ENCODE data around the gene PRKAB1.

The PRKAB1 gene

DNA sequence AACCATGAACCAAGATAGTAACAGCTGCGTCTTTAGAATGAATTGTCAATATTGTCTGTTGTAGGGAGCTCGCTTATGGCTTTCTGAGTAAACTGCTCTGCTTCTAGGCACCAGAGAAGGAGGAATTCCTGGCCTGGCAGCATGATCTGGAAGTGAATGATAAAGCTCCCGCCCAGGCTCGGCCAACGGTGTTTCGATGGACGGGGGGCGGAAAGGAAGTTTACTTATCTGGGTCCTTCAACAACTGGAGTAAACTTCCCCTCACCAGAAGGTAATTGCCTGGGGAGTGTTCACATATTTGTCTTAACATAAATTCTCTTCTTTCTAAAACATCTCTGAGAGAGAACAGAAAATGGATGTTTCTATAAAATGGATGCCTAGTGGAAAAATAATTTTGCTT, 4.3 kb downstream of the PRKAB1 start:
- peak overlapping the region; percentile 94 for H3K27ac Mint-ChIP-seq
- no peak for ATAC-seq
- H3K36me3 Mint-ChIP-seq = peaks cover 76% of the 10 kb centered on the region
- H3K4me1 Mint-ChIP-seq = peaks cover 68% of the 10 kb centered on the region
- no peaks in the 10 kb centered on the region for H3K9me3 Mint-ChIP-seq
- H3K27me3 Mint-ChIP-seq = no peaks in the 10 kb centered on the region
- no peak overlapping the region for H3K4me3 Mint-ChIP-seq

DNA sequence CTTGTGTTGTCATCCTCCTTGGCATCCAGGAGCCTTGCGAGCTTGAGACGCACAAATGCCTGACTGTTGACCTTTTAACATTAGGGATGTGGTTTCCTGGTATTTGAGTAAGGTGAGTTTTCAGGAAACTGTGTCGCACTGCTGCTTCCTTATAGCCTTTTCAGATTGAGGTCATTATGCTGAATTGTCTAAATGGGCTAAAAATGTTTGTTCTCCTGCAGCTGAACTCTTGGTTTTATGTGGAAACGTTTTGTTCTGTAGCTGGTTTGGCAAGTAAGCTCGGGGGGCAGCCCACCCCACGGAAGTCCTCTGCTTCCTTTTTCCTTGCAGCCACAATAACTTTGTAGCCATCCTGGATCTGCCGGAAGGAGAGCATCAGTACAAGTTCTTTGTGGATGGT, 5.7 kb downstream of the PRKAB1 start:
- Mint-ChIP-seq H3K36me3 (peaks cover 82% of the 10 kb centered on the region), H3K27ac (peak overlapping the region; percentile 94), H3K4me3 (peak overlapping the region; percentile 48), H3K27me3 (no peaks in the 10 kb centered on the region), H3K4me1 (peaks cover 66% of the 10 kb centered on the region), H3K9me3 (no peaks in the 10 kb centered on the region)
- ATAC-seq = peak; percentile 84

DNA sequence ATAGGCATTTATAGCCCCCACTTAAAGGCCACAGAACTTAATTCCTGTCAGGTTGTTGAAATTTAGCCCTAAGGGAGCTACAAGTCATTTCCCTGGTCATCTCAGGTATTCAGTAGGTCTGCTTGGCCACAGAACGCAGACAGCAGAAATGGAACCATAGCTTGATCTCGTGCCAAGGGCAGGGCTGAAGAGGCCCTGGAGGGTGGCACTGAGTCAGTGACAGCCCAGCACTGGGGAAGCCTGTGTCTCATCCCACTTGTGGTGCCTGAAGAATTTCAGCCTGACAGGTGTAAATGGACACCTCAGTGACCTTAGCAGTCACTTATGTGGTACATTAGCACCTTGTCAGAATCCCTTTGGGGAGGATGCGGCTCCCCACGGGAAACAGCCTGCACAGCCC, 6.6 kb downstream of the PRKAB1 start:
- peak overlapping the region; percentile 94 for H3K27ac Mint-ChIP-seq
- no peak for ATAC-seq
- H3K4me3 Mint-ChIP-seq = no peak overlapping the region

DNA sequence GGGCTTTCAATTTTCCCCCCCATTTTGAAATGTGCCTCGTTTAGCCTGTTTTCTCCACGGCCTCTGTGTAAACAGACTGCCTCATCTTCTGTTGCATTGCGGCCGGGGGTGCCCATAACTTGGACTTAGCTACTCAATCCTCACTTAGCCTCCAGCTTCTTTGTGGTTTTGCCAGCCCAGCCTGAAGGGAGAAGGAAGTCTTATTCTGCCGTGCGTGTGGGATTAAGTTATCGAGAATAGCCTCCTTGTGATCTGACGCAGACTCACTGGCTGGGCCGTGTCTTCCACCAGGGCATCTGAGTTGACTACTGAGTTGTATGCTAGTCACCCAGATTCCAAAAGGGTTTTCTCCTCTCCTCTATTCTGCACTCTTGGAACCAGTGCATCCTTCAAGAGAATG, 8.1 kb downstream of the PRKAB1 start:
- Mint-ChIP-seq H3K36me3 (peaks cover 89% of the 10 kb centered on the region), H3K4me3 (no peak overlapping the region), H3K27me3 (no peaks in the 10 kb centered on the region), H3K4me1 (peaks cover 52% of the 10 kb centered on the region), H3K9me3 (no peaks in the 10 kb centered on the region), H3K27ac (peak overlapping the region; percentile 67)
- ATAC-seq = no peak

More for the DNA sequence above, 6.6 kb downstream of the PRKAB1 start:
- peaks cover 66% of the 10 kb centered on the region for H3K4me1 Mint-ChIP-seq
- no peaks in the 10 kb centered on the region for H3K27me3 Mint-ChIP-seq
- H3K36me3 Mint-ChIP-seq = peaks cover 89% of the 10 kb centered on the region
- no peaks in the 10 kb centered on the region for H3K9me3 Mint-ChIP-seq

DNA sequence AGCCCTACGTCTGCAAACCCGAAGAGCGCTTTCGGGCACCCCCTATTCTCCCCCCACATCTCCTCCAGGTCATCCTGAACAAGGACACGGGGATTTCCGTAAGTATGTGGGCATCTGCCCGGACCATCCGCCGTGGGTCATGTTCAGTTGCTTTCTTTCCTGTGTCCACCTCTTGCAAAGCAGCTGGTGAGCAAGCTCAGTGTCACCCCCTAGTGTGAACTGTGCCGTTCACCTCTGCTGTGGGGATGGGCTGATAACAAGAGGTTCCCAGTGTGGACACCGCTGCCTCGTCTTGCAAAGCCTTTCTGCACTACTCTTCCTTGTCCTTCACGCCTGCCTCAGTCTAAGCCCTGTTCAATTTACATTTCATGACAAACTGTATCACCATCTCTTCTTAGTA, 8.6 kb downstream of the PRKAB1 start:
- Mint-ChIP-seq H3K27me3 (no peaks in the 10 kb centered on the region), H3K27ac (peak overlapping the region; percentile 20), H3K4me3 (no peak overlapping the region), H3K9me3 (no peaks in the 10 kb centered on the region), H3K36me3 (peaks cover 84% of the 10 kb centered on the region), H3K4me1 (peaks cover 50% of the 10 kb centered on the region)
- ATAC-seq = no peak

DNA sequence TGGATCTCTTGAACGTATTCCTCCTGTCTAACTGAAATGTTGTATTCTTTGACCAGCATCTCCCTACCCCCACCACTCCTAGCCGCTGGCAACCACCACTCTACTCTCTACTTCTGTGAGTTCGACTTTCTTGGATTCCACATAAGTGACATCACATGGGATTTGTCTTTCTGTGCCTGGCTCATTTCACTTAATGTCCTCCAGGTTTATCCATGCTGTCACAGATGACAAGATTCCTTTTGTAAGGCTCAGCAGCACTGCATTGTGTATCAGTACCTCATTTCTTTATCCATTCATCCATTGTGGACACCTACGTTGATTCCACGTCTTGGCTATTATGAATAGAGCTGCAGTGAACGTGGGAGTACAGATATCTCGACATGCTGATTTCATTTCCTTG, 10.5 kb downstream of the PRKAB1 start:
- ATAC-seq = no peak
- Mint-ChIP-seq H3K9me3 (no peaks in the 10 kb centered on the region), H3K4me3 (no peak overlapping the region), H3K36me3 (peaks cover 65% of the 10 kb centered on the region), H3K4me1 (peaks cover 51% of the 10 kb centered on the region), H3K27me3 (no peaks in the 10 kb centered on the region), H3K27ac (peak overlapping the region; percentile 93)

DNA sequence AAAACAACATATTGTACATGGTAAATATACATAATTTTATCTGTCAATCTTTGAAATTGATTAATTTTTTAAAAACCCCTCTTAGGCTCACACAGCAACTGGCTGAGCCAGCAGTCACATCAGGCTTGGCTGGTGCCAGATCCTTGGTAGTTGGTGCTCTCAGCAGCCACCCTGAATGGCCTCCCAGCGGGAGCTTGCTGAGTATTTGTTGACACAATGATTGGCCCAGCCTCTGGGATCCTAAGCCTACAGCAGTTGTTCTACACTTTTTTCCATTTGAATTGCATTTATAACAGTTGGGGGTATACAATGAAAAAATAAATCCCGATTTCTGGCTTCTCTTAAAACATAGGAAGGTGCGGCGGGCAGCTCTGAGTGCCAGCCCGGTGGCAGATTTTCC, 11.1 kb downstream of the PRKAB1 start:
- Mint-ChIP-seq H3K4me3 (no peak overlapping the region), H3K36me3 (peaks cover 64% of the 10 kb centered on the region), H3K4me1 (peaks cover 50% of the 10 kb centered on the region), H3K27me3 (no peaks in the 10 kb centered on the region), H3K9me3 (no peaks in the 10 kb centered on the region), H3K27ac (peak overlapping the region; percentile 93)
- ATAC-seq = no peak

DNA sequence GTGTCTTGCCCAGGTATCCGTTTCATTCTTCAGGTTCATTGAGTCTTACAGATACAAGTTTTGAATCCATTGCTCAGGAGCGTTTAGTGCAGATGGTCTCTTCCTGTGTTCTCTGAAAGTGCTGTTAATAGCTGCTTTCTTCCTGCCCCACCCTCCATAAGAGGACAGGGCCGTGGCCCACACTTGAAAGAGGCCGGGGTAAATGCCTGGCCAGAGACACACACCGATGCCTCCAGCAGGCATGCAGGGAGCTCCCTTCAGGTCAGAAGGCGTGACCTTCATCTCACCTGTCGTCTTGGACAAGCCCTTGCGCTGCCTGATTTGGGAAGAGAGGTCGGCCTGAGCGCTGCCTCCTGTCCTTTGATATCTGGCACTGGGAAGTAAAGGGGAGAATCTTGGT, 11.6 kb downstream of the PRKAB1 start:
- Mint-ChIP-seq H3K27ac (peak overlapping the region; percentile 93), H3K27me3 (no peaks in the 10 kb centered on the region), H3K4me1 (peaks cover 48% of the 10 kb centered on the region), H3K36me3 (peaks cover 61% of the 10 kb centered on the region), H3K9me3 (no peaks in the 10 kb centered on the region), H3K4me3 (no peak overlapping the region)
- ATAC-seq = no peak

DNA sequence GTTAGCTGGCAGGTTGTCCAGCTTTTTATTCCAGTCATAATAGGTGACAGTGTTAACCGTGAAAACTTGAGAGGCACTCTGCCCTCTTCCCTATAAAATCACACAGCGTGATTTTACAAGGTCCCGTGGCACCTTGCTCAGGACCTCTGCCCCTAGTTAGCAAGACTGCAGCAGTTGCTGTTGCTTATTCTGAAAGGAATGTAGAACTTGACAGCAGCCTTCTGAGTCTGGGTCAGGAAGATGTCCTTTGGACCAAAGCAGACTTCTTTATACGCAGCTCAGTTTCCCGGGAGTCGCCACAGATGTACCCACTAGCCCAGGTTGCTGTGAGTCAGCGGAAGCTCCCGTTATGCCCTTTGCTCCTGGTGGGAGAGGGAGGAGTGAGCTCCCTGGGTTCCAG, 13.2 kb downstream of the PRKAB1 start:
- H3K9me3 Mint-ChIP-seq = no peaks in the 10 kb centered on the region
- H3K4me3 Mint-ChIP-seq = no peak overlapping the region
- H3K36me3 Mint-ChIP-seq = peaks cover 47% of the 10 kb centered on the region
- H3K27ac Mint-ChIP-seq = peak overlapping the region; percentile 93
- ATAC-seq = no peak
- H3K4me1 Mint-ChIP-seq = peaks cover 46% of the 10 kb centered on the region
- H3K27me3 Mint-ChIP-seq = no peaks in the 10 kb centered on the region

DNA sequence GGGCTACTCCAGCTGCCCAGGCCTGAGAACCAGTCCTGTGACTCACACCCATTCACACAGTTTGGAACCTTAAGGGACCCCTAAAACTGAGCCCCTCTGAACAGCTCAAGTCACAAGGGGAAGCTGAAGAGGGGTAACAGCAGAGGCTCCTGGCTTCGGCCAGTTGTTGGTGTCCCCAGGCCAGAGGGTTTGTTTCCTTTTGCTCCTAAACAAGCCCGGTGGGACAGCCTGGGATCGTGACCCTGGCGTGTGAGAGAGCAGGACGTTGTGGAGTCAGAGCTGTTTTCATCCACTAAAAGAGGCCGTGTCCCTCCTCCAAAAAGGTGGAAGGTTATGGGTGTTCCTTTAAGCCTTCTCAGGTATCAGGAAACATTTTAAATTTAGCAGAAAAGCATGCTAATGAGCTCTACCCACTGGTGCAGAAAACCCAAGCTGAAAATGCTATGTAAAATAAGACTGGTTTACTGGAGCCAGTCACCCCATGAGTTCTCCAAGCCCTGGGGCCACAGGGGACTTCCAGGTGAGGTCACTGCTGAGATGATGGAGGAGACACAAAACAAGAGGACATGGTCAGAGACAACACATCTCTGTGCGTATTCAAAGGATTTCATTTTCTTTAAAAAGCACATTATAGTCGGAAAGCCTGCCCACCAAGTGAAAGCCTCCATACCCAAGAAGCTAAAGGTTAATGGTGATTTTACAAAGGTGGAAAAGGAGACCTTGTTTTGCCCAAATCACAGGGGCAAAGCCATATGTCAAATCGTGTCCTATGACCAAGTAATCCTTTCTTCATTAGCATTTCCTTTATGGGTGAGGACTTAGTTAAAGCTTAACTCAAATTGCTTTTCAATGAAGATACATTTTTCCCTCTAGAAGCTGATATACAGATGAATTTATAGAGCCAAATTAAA, 14.1 kb downstream of the PRKAB1 start:
- peaks cover 46% of the 10 kb centered on the region for H3K36me3 Mint-ChIP-seq
- H3K9me3 Mint-ChIP-seq = peaks cover 3% of the 10 kb centered on the region
- peak overlapping the region; percentile 93 for H3K27ac Mint-ChIP-seq
- peak; percentile 89 for ATAC-seq
- peaks cover 49% of the 10 kb centered on the region for H3K4me1 Mint-ChIP-seq
- H3K4me3 Mint-ChIP-seq = peak overlapping the region; percentile 73
- no peaks in the 10 kb centered on the region for H3K27me3 Mint-ChIP-seq

DNA sequence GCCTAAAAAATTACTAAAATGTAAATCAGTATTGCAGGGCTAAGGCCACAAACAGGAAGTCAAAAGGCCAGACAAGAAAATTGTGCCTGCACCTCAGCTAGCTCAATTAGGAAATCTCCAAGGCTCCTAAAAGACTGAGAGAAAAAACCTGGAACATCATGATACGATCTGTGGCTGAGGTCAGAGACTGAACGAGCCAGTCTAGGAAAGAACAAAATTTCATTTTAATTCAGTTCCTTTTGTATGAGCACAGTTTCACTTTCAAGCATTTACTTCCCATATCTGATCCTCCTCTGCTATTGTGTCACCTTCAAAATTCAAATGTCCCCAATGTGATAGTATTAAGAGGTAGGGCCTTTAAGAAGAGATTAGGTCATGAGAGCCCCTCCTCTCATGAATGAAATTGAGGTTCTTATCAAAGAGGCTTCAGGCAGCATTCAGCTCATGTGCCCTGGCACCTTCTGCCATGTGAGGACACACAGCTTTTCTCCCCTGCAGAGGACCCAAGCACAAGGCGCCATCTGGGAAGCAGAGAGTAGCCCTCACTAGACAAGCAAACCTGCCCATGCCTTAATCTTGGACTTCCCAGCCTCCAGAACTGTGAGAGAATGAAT, 14.8 kb downstream of the PRKAB1 start:
- peak; percentile 83 for ATAC-seq
- peaks cover 3% of the 10 kb centered on the region for H3K9me3 Mint-ChIP-seq
- peak overlapping the region; percentile 73 for H3K4me3 Mint-ChIP-seq
- peaks cover 49% of the 10 kb centered on the region for H3K36me3 Mint-ChIP-seq
- H3K27ac Mint-ChIP-seq = peak overlapping the region; percentile 93
- H3K27me3 Mint-ChIP-seq = no peaks in the 10 kb centered on the region
- H3K4me1 Mint-ChIP-seq = peaks cover 55% of the 10 kb centered on the region

DNA sequence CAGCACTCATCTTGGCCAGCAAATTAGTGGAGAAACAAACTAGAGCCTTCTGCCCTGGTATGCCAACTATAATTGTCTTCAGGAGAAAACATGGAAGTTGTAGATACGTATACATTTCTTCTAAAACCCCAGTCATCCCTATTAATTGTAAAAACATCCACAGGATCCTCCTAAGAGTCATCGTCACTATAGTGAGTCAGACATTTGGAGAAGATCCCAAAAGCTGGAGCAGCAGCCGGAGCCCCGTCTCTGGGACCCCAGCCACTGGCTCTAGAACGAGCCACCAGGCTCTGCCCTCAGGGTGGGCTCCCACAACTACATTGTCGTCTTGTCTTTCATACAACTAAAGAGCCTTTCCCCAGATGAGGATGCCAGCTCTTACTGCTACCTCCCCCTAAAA, 15.5 kb downstream of the PRKAB1 start:
- Mint-ChIP-seq H3K36me3 (peaks cover 46% of the 10 kb centered on the region), H3K9me3 (peaks cover 3% of the 10 kb centered on the region), H3K27ac (peak overlapping the region; percentile 93), H3K4me1 (peaks cover 59% of the 10 kb centered on the region), H3K27me3 (no peaks in the 10 kb centered on the region), H3K4me3 (no peak overlapping the region)
- ATAC-seq = no peak

DNA sequence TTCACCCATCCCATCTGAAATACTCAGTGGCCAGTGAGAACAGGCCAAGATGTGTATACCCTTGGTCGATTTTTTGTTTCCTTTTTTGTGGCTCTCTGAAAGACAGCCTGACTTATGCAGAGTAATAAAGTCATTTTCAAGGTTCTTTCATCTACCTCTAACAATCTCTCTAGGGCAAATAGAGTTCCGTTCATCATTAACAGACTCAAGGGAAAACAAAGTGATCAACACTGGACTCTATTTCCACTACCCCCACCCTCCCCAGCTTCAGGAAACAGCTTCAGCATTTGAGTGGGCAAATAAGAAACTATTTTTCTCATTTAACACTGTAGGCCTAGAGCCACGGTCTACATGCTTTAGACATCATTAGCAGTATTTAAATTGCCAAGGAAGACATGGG, 15.9 kb downstream of the PRKAB1 start:
- peaks cover 59% of the 10 kb centered on the region for H3K4me1 Mint-ChIP-seq
- H3K27ac Mint-ChIP-seq = peak overlapping the region; percentile 93
- no peak overlapping the region for H3K4me3 Mint-ChIP-seq
- H3K27me3 Mint-ChIP-seq = no peaks in the 10 kb centered on the region
- H3K36me3 Mint-ChIP-seq = peaks cover 42% of the 10 kb centered on the region
- peaks cover 3% of the 10 kb centered on the region for H3K9me3 Mint-ChIP-seq
- ATAC-seq = no peak

DNA sequence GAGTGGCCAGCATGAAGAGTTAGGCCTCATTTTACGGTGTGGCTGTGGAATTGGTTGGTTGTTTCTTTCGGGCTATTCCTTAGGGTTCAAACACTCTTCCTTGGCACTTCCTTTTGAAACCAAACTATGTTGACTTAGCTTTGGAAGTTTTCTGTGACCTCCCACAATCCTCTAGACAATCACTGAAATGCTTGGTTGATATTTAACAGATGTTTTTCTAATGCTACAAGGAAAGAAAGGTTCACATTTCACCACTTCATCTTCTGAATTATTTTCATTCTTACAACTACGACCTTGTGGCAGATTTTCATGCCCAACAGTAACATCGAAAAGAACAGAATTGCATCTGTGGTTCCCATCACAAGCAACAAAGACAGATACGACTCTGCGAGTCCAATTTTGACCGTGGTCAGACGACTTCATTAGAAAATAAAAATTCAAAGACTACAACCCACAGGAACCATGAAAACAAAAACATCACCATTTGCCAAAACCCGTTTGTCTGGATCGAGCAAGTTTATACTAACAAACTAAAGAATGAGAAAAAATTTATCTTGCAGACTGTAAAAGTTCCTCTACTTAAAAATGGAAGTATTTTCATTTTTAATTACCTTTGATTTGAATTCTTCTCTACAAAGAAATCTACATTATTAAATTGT, 16.9 kb downstream of the PRKAB1 start:
- Mint-ChIP-seq H3K4me3 (no peak overlapping the region), H3K36me3 (peaks cover 31% of the 10 kb centered on the region), H3K4me1 (peaks cover 54% of the 10 kb centered on the region), H3K27me3 (no peaks in the 10 kb centered on the region), H3K27ac (no peak overlapping the region), H3K9me3 (peaks cover 3% of the 10 kb centered on the region)
- ATAC-seq = no peak

DNA sequence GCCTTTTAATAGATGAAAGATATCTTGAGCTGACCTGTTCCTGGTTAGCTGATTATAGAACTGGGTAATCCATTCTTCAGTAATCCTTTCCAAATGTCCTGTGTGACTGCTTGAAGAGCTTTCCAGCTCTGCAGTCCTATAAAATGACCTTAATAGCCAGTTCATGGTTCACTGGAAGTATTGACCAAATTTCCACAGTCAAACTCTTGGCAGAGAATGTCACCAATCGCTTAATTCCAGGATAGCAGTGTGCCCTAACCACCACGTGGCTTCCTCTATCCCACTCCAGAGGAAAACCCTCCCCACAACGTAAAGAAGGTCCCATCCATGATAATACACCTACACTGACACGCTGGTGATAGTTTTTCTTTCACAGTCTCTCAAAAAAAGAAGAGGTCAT, 17.4 kb downstream of the PRKAB1 start:
- Mint-ChIP-seq H3K9me3 (peaks cover 3% of the 10 kb centered on the region), H3K4me1 (peaks cover 54% of the 10 kb centered on the region), H3K36me3 (peaks cover 26% of the 10 kb centered on the region), H3K4me3 (no peak overlapping the region), H3K27ac (no peak overlapping the region), H3K27me3 (no peaks in the 10 kb centered on the region)
- no peak for ATAC-seq
